ENCODE results near the gene MAP3K4.

- TF ChIP-seq CTCF (conservative IDR thresholded peaks at IDR 0.05; ENCODE audit: low read depth, low read length) (no peak), EZH2 (IDR thresholded peaks at IDR 0.05; ENCODE audit: borderline replicate concordance, low read depth, low read length, poor library complexity, severe bottlenecking) (no peak)
Measured at GRCh38 chr6:161019324-161019839, 27.8 kb downstream of the MAP3K4 start.

All from A673 (cell line).